ENCODE data around the gene LRRC41.

LRRC41 gene

GRCh38 chr1:46281021-46281420 lies 22.4 kb downstream of the LRRC41 start:
- DNase-seq (ENCODE audit: low spot score in 2 of 2) (no peak), ATAC-seq (no peak)
- H3K36me3 Mint-ChIP-seq = peaks cover 93% of the 10 kb centered on the region
- no peaks in the 10 kb centered on the region for H3K4me1 Mint-ChIP-seq
- peak overlapping the region; percentile 26 for H3K27ac Mint-ChIP-seq
- no peak overlapping the region for H3K4me3 Mint-ChIP-seq
- H3K9me3 Mint-ChIP-seq = no peaks in the 10 kb centered on the region

GRCh38 chr1:46280092-46280491 lies 23.3 kb downstream of the LRRC41 start:
- no peaks in the 10 kb centered on the region for H3K9me3 Mint-ChIP-seq
- H3K4me3 Mint-ChIP-seq = no peak overlapping the region
- no peaks in the 10 kb centered on the region for H3K4me1 Mint-ChIP-seq
- no peak for DNase-seq (ENCODE audit: low spot score in 2 of 2)
- H3K27ac Mint-ChIP-seq = peak overlapping the region; percentile 26
- ATAC-seq = no peak
- peaks cover 93% of the 10 kb centered on the region for H3K36me3 Mint-ChIP-seq

DNA sequence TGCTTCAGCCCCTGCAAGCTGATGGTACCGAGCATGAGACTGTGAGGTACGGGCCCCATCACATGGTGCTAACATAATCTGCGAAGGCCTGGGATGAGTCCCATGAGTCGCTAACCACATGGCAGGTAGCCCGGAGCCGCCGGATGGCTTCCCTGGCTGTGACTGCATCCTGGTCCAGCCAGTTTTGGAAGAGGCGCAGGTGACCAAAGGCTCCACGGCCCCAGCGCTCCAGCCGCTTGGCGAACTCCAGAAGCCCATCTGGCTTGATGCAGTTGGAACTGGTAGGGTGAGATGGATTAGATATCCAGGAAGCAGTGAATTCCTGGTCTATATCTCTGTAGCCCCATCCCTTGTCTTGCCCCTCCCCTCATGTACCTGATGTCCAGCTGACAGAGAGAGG lies 24.6 kb downstream of the LRRC41 start:
- no peaks in the 10 kb centered on the region for H3K9me3 Mint-ChIP-seq
- H3K4me1 Mint-ChIP-seq = no peaks in the 10 kb centered on the region
- ATAC-seq (no peak), DNase-seq (ENCODE audit: low spot score in 2 of 2) (no peak)
- peaks cover 95% of the 10 kb centered on the region for H3K36me3 Mint-ChIP-seq
- peak overlapping the region; percentile 62 for H3K27ac Mint-ChIP-seq
- no peak overlapping the region for H3K4me3 Mint-ChIP-seq

GRCh38 chr1:46277658-46278373 lies 25.6 kb downstream of the LRRC41 start:
- no peak for ATAC-seq
- H3K9me3 Mint-ChIP-seq = no peaks in the 10 kb centered on the region
- no peaks in the 10 kb centered on the region for H3K4me1 Mint-ChIP-seq
- no peak for DNase-seq (ENCODE audit: low spot score in 2 of 2)
- peak overlapping the region; percentile 62 for H3K27ac Mint-ChIP-seq
- peaks cover 95% of the 10 kb centered on the region for H3K36me3 Mint-ChIP-seq
- H3K4me3 Mint-ChIP-seq = no peak overlapping the region

GRCh38 chr1:46275030-46275337 lies 28.4 kb downstream of the LRRC41 start:
- ATAC-seq (no peak), DNase-seq (ENCODE audit: low spot score in 2 of 2) (no peak)
- Mint-ChIP-seq H3K36me3 (peaks cover 94% of the 10 kb centered on the region), H3K9me3 (no peaks in the 10 kb centered on the region), H3K27ac (no peak overlapping the region), H3K4me3 (no peak overlapping the region), H3K4me1 (no peaks in the 10 kb centered on the region)

DNA sequence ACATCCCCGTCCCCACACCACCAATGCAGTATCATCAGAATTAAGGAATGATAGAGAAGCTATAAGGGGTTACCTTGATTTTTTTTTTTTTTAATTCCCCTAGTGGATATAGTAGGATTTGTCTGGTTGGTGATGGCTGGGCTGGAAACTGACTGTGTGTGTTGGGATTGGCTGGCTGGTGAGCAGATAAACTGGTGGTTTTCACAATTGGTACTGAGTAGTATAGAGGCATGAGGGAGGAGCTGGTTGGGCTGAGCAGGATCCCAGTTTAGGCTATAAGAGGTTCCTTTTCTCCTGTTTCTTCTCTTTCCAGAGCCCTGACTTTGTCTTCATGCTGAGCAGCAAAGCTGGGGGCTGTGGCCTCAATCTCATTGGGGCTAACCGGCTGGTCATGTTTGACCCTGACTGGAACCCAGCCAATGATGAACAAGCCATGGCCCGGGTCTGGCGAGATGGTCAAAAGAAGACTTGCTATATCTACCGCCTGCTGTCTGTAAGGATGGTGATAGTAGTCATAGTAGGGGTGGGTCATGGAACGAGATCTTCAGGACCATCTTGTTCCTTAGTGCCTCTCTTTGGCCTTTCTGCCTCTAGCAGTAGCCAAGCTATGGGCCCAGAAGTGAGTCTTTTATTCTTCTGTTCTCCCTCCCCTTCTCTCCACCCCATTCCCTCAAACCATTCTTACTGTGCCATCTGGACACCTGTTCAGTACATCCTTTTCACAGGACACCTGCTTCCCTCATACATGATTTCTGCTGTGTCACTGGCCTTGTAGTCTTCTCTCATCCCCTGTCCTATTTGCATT lies 29.0 kb downstream of the LRRC41 start:
- H3K9me3 Mint-ChIP-seq = no peaks in the 10 kb centered on the region
- no peaks in the 10 kb centered on the region for H3K4me1 Mint-ChIP-seq
- no peak overlapping the region for H3K4me3 Mint-ChIP-seq
- peaks cover 94% of the 10 kb centered on the region for H3K36me3 Mint-ChIP-seq
- DNase-seq (ENCODE audit: low spot score in 2 of 2) (no peak), ATAC-seq (no peak)
- no peak overlapping the region for H3K27ac Mint-ChIP-seq

GRCh38 chr1:46268578-46268977 lies 34.8 kb downstream of the LRRC41 start:
- ATAC-seq (no peak), DNase-seq (ENCODE audit: low spot score in 2 of 2) (no peak)
- Mint-ChIP-seq H3K27ac (no peak overlapping the region), H3K36me3 (peaks cover 90% of the 10 kb centered on the region), H3K4me1 (no peaks in the 10 kb centered on the region), H3K4me3 (no peak overlapping the region), H3K9me3 (no peaks in the 10 kb centered on the region)

DNA sequence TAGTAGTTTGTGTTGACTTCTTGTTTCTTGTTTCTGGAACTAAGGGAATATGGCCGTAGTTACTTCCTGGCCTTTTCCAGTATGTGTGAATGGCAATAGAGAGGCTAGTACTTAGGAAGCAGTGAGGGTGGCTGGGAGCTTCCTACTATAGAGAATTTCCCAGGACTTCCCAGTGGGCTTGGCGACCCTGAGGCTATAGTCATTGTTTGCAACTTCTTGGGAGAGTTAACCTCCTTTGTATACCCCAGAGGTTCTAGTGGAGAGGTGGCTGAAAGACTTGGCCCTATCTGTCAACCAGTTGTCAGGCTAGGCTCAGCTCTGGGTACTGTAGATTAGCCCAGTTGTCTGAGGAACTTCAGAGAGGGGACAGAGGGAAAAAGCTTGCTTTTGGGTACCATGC lies 40.3 kb downstream of the LRRC41 start:
- no peaks in the 10 kb centered on the region for H3K4me1 Mint-ChIP-seq
- H3K9me3 Mint-ChIP-seq = no peaks in the 10 kb centered on the region
- H3K4me3 Mint-ChIP-seq = no peak overlapping the region
- no peak for ATAC-seq
- peaks cover 87% of the 10 kb centered on the region for H3K36me3 Mint-ChIP-seq
- no peak for DNase-seq (ENCODE audit: low spot score in 2 of 2)
- no peak overlapping the region for H3K27ac Mint-ChIP-seq

DNA sequence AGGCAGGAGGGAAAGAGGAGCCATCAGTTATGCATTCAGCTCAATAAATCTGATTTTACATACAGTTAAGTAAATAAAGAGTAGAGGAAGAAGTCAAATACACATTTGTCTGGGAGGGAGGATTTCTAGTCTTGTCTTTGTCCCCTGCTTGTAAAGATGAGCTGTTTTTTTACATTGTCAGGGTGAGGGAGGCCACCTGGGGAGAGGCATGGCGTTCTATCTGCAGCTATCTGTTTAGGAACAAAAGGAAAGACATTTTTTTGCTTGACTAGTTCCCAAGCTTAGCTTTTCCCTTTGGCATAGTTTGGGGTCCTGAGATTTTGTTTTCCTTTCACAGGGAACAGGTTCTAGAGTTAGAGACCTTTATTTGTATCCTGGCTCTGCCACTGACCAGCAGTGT lies 40.9 kb downstream of the LRRC41 start:
- H3K27ac Mint-ChIP-seq = no peak overlapping the region
- H3K4me1 Mint-ChIP-seq = no peaks in the 10 kb centered on the region
- no peak for ATAC-seq
- H3K4me3 Mint-ChIP-seq = no peak overlapping the region
- peaks cover 84% of the 10 kb centered on the region for H3K36me3 Mint-ChIP-seq
- no peak for DNase-seq (ENCODE audit: low spot score in 2 of 2)
- H3K9me3 Mint-ChIP-seq = no peaks in the 10 kb centered on the region

DNA sequence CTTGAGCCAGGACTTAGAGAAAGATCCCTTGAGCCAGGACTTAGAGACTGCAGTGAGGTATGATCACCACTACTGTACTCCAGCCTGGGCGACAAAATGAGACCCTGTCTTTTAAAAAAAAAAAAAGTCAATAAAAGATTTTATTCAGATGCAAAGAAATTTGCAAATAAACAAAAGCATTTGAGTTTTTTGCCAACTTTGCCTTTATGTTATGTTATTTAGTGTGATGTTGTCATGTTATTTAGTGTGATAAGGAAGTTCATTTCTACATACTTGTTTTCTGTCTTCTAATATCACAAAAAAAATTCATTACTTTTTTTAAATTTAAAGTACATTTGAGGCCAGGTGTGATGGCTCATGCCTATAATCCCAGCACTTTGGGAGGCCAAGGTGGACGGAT lies 46.9 kb downstream of the LRRC41 start:
- H3K4me1 Mint-ChIP-seq = peaks cover 8% of the 10 kb centered on the region
- H3K4me3 Mint-ChIP-seq = no peak overlapping the region
- H3K36me3 Mint-ChIP-seq = peaks cover 91% of the 10 kb centered on the region

DNA sequence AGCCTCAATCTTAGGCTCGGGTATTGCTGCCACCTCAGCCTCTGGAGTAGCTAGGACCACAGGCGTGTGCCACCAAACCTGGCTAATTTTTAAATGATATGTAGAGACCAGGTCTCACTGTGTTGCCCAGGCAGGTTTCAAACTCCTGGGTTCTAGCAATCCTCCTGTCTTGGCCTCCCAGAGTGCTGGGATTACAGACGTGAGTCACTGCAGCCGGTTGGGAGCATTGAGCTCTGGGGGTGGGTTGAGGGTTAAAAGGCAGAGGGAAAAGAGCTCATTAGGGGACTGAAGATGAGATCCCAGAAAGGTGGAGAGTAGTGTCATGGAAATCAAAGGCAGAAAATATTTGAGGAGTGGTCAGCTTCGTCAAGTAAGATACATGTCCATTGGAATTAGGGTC lies 48.7 kb downstream of the LRRC41 start:
- Mint-ChIP-seq H3K4me3 (no peak overlapping the region), H3K4me1 (peaks cover 8% of the 10 kb centered on the region), H3K36me3 (peaks cover 91% of the 10 kb centered on the region), H3K9me3 (no peaks in the 10 kb centered on the region), H3K27ac (no peak overlapping the region)
- DNase-seq (ENCODE audit: low spot score in 2 of 2) (no peak), ATAC-seq (no peak)

More for the DNA sequence above, 46.9 kb downstream of the LRRC41 start:
- no peak for DNase-seq (ENCODE audit: low spot score in 2 of 2)
- ATAC-seq = no peak
- Mint-ChIP-seq H3K9me3 (no peaks in the 10 kb centered on the region), H3K27ac (no peak overlapping the region)

DNA sequence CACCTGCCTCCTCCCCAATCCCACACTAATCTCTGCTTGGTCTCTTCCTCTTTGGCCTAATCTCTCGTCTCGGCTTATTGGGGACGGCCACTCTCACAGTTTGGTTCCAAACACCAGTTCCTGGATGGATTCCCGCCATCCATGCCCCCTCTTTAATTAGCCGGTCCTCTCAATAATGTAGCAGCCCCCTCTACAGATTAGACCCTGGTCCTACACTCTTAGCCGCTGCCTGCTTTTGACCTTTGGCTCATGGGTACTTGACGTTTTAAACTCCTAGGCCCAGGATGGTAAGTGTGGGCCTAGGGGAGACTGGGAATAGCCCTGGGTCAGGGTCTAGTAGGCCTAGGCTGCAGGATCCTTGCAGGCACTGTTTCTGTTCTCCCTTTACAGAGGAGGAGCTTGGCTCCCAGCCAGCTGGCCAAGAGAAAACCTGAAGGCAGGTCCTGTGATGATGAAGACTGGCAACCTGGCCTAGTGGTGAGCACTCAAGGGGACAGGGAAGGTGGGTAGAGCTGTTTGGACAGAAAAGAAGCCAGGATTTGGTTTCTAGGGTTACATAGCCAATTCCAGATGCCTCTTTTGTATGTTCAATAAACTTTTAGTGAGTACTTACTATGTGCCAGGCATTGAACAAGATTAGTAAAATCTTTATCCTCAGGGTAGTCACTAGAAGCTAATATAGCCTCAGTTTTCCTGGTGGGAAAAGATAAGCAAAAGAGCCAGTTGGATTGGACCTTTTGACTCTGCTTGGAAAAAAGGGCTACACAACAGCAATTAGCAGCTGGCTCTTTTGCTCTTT lies 55.1 kb downstream of the LRRC41 start:
- Mint-ChIP-seq H3K9me3 (no peaks in the 10 kb centered on the region), H3K27ac (peak overlapping the region; percentile 93), H3K4me3 (peak overlapping the region; percentile 89), H3K4me1 (peaks cover 35% of the 10 kb centered on the region), H3K36me3 (peaks cover 60% of the 10 kb centered on the region)
- ATAC-seq = peak; percentile 3
- peak; percentile 17 to 67 for DNase-seq (ENCODE audit: low spot score in 2 of 2)

- peak within 1 kb of the TSS; percentile 89 for H3K4me3 Mint-ChIP-seq
- peak within 1 kb of the TSS; percentile 93 for H3K27ac Mint-ChIP-seq
- ATAC-seq (peak; percentile 94), DNase-seq (ENCODE audit: low spot score in 2 of 2) (peak; percentile 87 to 97)
- no peaks in the 10 kb centered on the region for H3K9me3 Mint-ChIP-seq
- peaks cover 53% of the 10 kb centered on the region for H3K36me3 Mint-ChIP-seq
- H3K4me1 Mint-ChIP-seq = peaks cover 35% of the 10 kb centered on the region
Measured at GRCh38 chr1:46247436-46248121, 55.8 kb downstream of the LRRC41 start, which contains the start of gene RAD54L. Gene RAD54L, plus strand, starts transcription at chr1:46247763. Its CDS starts 643 bp downstream, at chr1:46248406.

- peak; percentile 76 for ATAC-seq
- H3K36me3 Mint-ChIP-seq = peaks cover 45% of the 10 kb centered on the region
- peak in 1 of 2 donors; percentile 87 for DNase-seq (ENCODE audit: low spot score in 2 of 2)
- H3K27ac Mint-ChIP-seq = peak overlapping the region; percentile 93
- no peaks in the 10 kb centered on the region for H3K9me3 Mint-ChIP-seq
- peak overlapping the region; percentile 89 for H3K4me3 Mint-ChIP-seq
- peaks cover 27% of the 10 kb centered on the region for H3K4me1 Mint-ChIP-seq
Measured at GRCh38 chr1:46246548-46247435, 56.6 kb downstream of the LRRC41 start.

Data from stimulated activated effector memory CD8-positive, alpha-beta T cell treated with anti-CD3 and anti-CD28 coated beads, Interleukin-12 subunit alpha, Interleukin-12 subunit beta, amount 100 ng/mL, for 72 hours (primary cell).